HepG2 (cell line): ENCODE results near the gene UTP20. TPM values are rescaled to one million over a fixed set of nuclear protein-coding genes. Genes with fewer than 3 reads are reported as not detected.

Experiments
- ATAC-seq: fragments of 200-7000 bp; cut with Tn5 transposase; 3 replicates; pipeline ENCODE4 v1.9.1; 2020; ENCODE audit warnings: mild to moderate bottlenecking, moderate library complexity
- BruUV-seq: library from RNA; stranded (reverse); fragments of 400-500 nt; replicated peaks from 2 replicates; lab custom pipeline; 2021; lab: Mats Ljungman, UMichigan
- CTCF ChIA-PET: fragments of 300-600 bp; formaldehyde crosslinking; extraction: SDS; loops from one replicate; lab custom pipeline; 2021; ENCODE audit warnings: low total read pairs, inconsistent platforms, low intra/inter-chr PET ratio; lab: Yijun Ruan, JAX
- POLR2A ChIA-PET: fragments of 350-600 bp; sonication (Branson Sonifier 250); formaldehyde crosslinking; loops from one replicate; lab custom pipeline; 2020; ENCODE audit warnings: antibody characterized with exemption, inconsistent platforms; lab: Yijun Ruan, JAX
- DNase-seq: peaks from one replicate; pipeline ENCODE4 v3.0.0-alpha.2; 2015; ENCODE audit warnings: low spot score
- FAIRE-seq: peaks from 3 replicates; lab custom pipeline; 2011; peaks lifted over from hg19 to GRCh38; lab: Jason Lieb, UNC
- H2AFZ ChIP-seq: one replicate; pipeline ENCODE4 v1.6.1; 2011; ENCODE audit warnings: low read length, inconsistent platforms
- H3K27ac ChIP-seq: fragments of 300-600 bp; 3 replicates; pipeline ENCODE4 v1.8.0; 2011; ENCODE audit warnings: mixed run types, mild to moderate bottlenecking, mixed read lengths, low read length, inconsistent platforms; ENCODE audit not compliant: insufficient read depth; ENCODE audit errors: extremely low read length
- H3K27me3 ChIP-seq, 2 experiments: fragments of 200-600 bp in 1 of 2; 2 replicates in 1 of 2; 3 replicates in 1 of 2; pipeline versions ENCODE4 v1.6.0 to v1.8.0; 2011; ENCODE audit warnings: low read length in 2 of 2, mild to moderate bottlenecking in 2 of 2, moderate library complexity in 2 of 2, inconsistent platforms in 1 of 2; ENCODE audit not compliant: insufficient read depth in 2 of 2, control insufficient read depth in 1 of 2
- H3K36me3 ChIP-seq, 2 experiments: fragments of 200-600 bp in 1 of 2; replicated peaks in 1 of 2; 2 replicates in 1 of 2; 3 replicates in 1 of 2; pipeline versions ENCODE4 v1.5.1 to v1.8.0; 2011; ENCODE audit warnings: low read length in 2 of 2, inconsistent platforms in 1 of 2; ENCODE audit not compliant: insufficient read depth in 2 of 2, control insufficient read depth in 1 of 2
- H3K4me1 ChIP-seq: 2 replicates; pipeline ENCODE4 v1.5.1; 2012; ENCODE audit warnings: low read length, inconsistent platforms; ENCODE audit not compliant: insufficient read depth
- H3K4me2 ChIP-seq: 2 replicates; pipeline ENCODE4 v1.6.0; 2011; ENCODE audit warnings: low read depth, low read length, inconsistent platforms
- H3K4me3 ChIP-seq, 3 experiments: fragments of 200-600 bp in 1 of 3; sonication (generic), shearing (Covaris generic) in 1 of 3; replicated peaks in 1 of 3; 2 replicates each; pipeline ENCODE4 v1.5.1; 2011 to 2016; ENCODE audit warnings: low read length in 3 of 3, inconsistent platforms in 2 of 3, low read depth in 2 of 3, mild to moderate bottlenecking in 2 of 3, control low read depth in 1 of 3, mixed read lengths in 1 of 3; ENCODE audit not compliant: insufficient read depth in 1 of 3
- H3K79me2 ChIP-seq: one replicate; pipeline ENCODE4 v1.6.1; 2011; ENCODE audit warnings: low read length, inconsistent platforms; ENCODE audit not compliant: insufficient read depth
- H3K9ac ChIP-seq: 2 replicates; pipeline ENCODE4 v1.6.0; 2011; ENCODE audit warnings: mild to moderate bottlenecking, low read depth, low read length, inconsistent platforms; ENCODE audit not compliant: insufficient read depth
- H3K9me3 ChIP-seq: 2 replicates; pipeline ENCODE4 v1.5.1; 2012; ENCODE audit warnings: mild to moderate bottlenecking, low read length
- H4K20me1 ChIP-seq: 2 replicates; pipeline ENCODE4 v1.6.0; 2011; ENCODE audit warnings: inconsistent platforms, mild to moderate bottlenecking, low read length, moderate library complexity; ENCODE audit not compliant: insufficient read depth
- ATF7 ChIP-seq, 2 experiments: fragments of 450-650 bp in 1 of 2; sonication (generic) in 1 of 2; formaldehyde crosslinking in 1 of 2; IDR thresholded peaks; 2 replicates each; pipeline versions ENCODE4 v1.4.0 to v1.6.1; 2016 to 2020; ENCODE audit warnings: antibody characterized with exemption in 1 of 2, mild to moderate bottlenecking in 1 of 2, missing genetic modification reagents in 1 of 2
- CEBPB ChIP-seq: IDR thresholded peaks from 2 replicates; pipeline ENCODE4 v1.6.1; 2011; ENCODE audit warnings: low read depth, low read length, improper control_type of control experiment, borderline replicate concordance
- IKZF1 ChIP-seq: fragments of 450-650 bp; IDR thresholded peaks from 2 replicates; pipeline ENCODE4 v1.7.1; 2016
- MZF1 ChIP-seq: sonication (generic); formaldehyde crosslinking; IDR thresholded peaks from 2 replicates; pipeline ENCODE4 v1.8.1; 2023; ENCODE audit warnings: mild to moderate bottlenecking, missing genetic modification reagents, borderline replicate concordance
- NR1H2 ChIP-seq: sonication (generic); formaldehyde crosslinking; IDR thresholded peaks from 2 replicates; pipeline ENCODE4 v1.8.1; 2022; ENCODE audit warnings: low read depth, missing genetic modification reagents, borderline replicate concordance
- PLRG1 ChIP-seq: fragments of 450-650 bp; conservative IDR thresholded peaks from 2 replicates; pipeline ENCODE4 v1.6.1; 2016
- SCMH1 ChIP-seq: sonication (generic); formaldehyde crosslinking; IDR thresholded peaks from 2 replicates; pipeline ENCODE4 v1.9.0; 2021; ENCODE audit warnings: missing genetic modification reagents, mild to moderate bottlenecking, borderline replicate concordance
- SRSF9 ChIP-seq: fragments of 200-400 bp; formaldehyde crosslinking; IDR thresholded peaks from 2 replicates; pipeline ENCODE4 v1.6.1; 2018; ENCODE audit warnings: borderline replicate concordance, mild to moderate bottlenecking, low read depth, low read length; ENCODE audit not compliant: insufficient read depth, poor library complexity, severe bottlenecking
- TEAD3 ChIP-seq: optimal IDR thresholded peaks from 2 replicates; pipeline ENCODE3; 2016; ENCODE audit warnings: borderline replicate concordance
- ZNF337 ChIP-seq: sonication (generic); formaldehyde crosslinking; IDR thresholded peaks from 2 replicates; pipeline ENCODE4 v1.5.1; 2020; ENCODE audit warnings: missing genetic modification reagents, low read depth, mild to moderate bottlenecking, borderline replicate concordance
- WGBS: methylation state at CpG from one replicate; pipeline ENCODE4 v1.1.6; 2017; ENCODE audit warnings: low lambda C conversion rate; 5-methylcytosine and 5-hydroxymethylcytosine counted together
- in situ Hi-C: cut with HindIII; loops from 2 replicates; pipeline ENCODE4 v1.10.0; 2017; ENCODE audit warnings: low pct_unique_long_range_greater_than_20kb; ENCODE audit not compliant: extremely low pct_ligation_motif_present
- intact Hi-C: fragments of 100-400 bp; cut with micrococcal nuclease; formaldehyde crosslinking; loops from one replicate; pipeline ENCODE4 v1.10.0; 2022; ENCODE audit not compliant: unreplicated experiment
- polyA plus RNA-seq, 8 experiments: library from polyadenylated mRNA; depleted of rRNA in 3 of 8; stranded (reverse) in 7 of 8; unstranded in 1 of 8; fragments of >200 nt; fragmentation: Illumina TruSeq in 4 of 8; extraction: Trizol in 4 of 8; gene quantifications; 2 replicates each; pipeline versions ENCODE4 v1.2.1 to v1.2.3, GENCODE V29; 2011 to 2016; ENCODE audit warnings: low read depth in 4 of 8, missing spikeins in 1 of 8, mixed read lengths in 1 of 8; ENCODE audit not compliant: insufficient read depth in 1 of 8
- total RNA-seq, 5 experiments: library from RNA; depleted of rRNA; stranded (reverse); fragments of >200 nt; fragmentation: Illumina TruSeq; extraction: Trizol; gene quantifications; 2 replicates each; pipeline ENCODE4 v1.2.3, GENCODE V29; 2016; ENCODE audit warnings: low read depth in 1 of 5

UTP20 gene
- total and polyA plus RNA-seq, 2 of the 13 experiments (the other 11 are each of a cell fraction or from before 2014, with no cell fraction given), result 9.0 to 38.5 TPM

DNA sequence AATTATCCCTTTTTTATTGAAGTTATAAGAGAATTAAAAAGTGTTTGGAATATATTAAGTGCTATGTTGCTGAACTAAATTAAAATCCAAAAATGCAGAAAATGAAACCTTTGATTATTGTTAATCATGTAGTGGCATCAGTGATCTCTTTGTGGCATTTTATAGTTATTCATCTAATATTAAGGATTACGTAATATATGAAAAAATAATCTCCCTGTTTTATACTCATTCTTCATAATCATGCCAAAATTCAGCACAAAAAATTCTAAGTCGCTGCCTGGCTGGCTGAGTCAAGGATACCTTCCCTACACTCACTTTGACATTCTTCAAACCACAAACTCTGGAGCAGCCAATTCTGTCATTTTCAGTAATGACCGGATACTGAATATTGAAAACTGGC is 64.0 kb downstream of the UTP20 start:
- BruUV-seq, result no TSS peak
- no peaks in the 10 kb centered on the region for H3K9me3 ChIP-seq
- CTCF ChIA-PET, result no interaction called here
- FAIRE-seq (no peak), ATAC-seq (no peak), DNase-seq (no peak)
- H3K36me3 ChIP-seq, result peaks cover 8 to 65% of the 10 kb centered on the region in 2 experiments
- no peaks in the 10 kb centered on the region for H3K27me3 ChIP-seq
- no peak overlapping the region for H3K4me2 ChIP-seq
- POLR2A ChIA-PET, result no interaction called here
- intact Hi-C loops, result no loop called here
- H3K4me1 ChIP-seq, result no peaks in the 10 kb centered on the region
- H3K27ac ChIP-seq, result no peak overlapping the region
- H4K20me1 ChIP-seq, result no peaks in the 10 kb centered on the region
- H3K4me3 ChIP-seq, result no peak overlapping the region
- H3K9ac ChIP-seq, result no peak overlapping the region
- no peaks in the 10 kb centered on the region for H3K79me2 ChIP-seq
- in situ Hi-C loops, result no loop called here
- no peak overlapping the region for H2AFZ ChIP-seq
- WGBS, result 97% methylated on average over 3 of the region's 3 CpGs
- TF ChIP-seq CEBPB, result peak; percentile 10; the same call in 1 of the 2 replicates
- TF ChIP-seq NR1H2 (CRISPR knock-in tag), result no peak
- TF ChIP-seq PLRG1, result no peak
- no peak for TF ChIP-seq ZNF337
- no peak for TF ChIP-seq TEAD3
- no peak for TF ChIP-seq SCMH1 (CRISPR knock-in tag)
- no peak for TF ChIP-seq MZF1
- TF ChIP-seq IKZF1, result no peak

DNA sequence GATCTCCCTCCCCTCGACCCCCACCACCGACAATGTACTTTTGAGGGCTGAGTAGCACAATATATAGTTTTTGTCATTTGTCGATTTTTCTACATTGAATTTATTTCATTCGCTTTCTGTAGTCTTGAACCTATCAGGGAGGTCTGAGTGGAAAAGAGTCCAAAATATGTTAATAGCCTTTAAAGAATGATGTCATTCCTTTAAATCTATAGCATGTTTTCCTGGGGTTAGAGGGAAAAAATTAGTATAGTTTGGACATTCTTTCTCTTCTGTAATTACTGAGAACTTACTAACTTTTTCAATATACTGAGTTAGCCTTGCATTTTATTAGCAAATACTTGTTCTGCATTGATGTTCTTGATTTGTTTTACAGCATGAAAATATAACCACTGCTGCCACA is 71.8 kb downstream of the UTP20 start:
- Histone ChIP-seq H4K20me1 (no peaks in the 10 kb centered on the region), H3K27me3 (no peaks in the 10 kb centered on the region), H3K27ac (no peak overlapping the region), H3K9ac (no peak overlapping the region), H3K36me3 (peaks cover 14 to 66% of the 10 kb centered on the region in 2 experiments), H3K4me1 (no peaks in the 10 kb centered on the region), H2AFZ (no peak overlapping the region), H3K9me3 (no peaks in the 10 kb centered on the region), H3K4me2 (no peak overlapping the region), H3K4me3 (no peak overlapping the region)
- intact Hi-C loops (no loop called here), in situ Hi-C loops (no loop called here)
- no TSS peak for BruUV-seq
- ATAC-seq (no peak), FAIRE-seq (no peak), DNase-seq (no peak)
- POLR2A ChIA-PET, result no interaction called here
- WGBS, result 99% methylated on average over 4 of the region's 4 CpGs
- TF ChIP-seq ATF7 (IDR thresholded peaks at IDR 0.05) (peak; percentile 76), ATF7 (CRISPR knock-in tag; IDR thresholded peaks at IDR 0.05) (no peak), SRSF9 (no peak)
- TF ChIP-seq, all 625 proteins: peak for 1
- CTCF ChIA-PET, result no interaction called here
- no peaks in the 10 kb centered on the region for H3K79me2 ChIP-seq
